Kidney (tissue), 14 donors: ENCODE data around the gene RER1. TPM values are rescaled to one million over a fixed set of nuclear protein-coding genes. Genes with fewer than 3 reads are reported as not detected.

Experiments
- DNase-seq, 5 donors: peaks; one replicate each; pipeline ENCODE4 v3.0.0-alpha.2; 2013 to 2020
- FAIRE-seq: peaks from 2 replicates; lab custom pipeline; 2012; peaks lifted over from hg19 to GRCh38; lab: Jason Lieb, UNC
- H3K27ac ChIP-seq, 2 donors: one replicate each; pipeline ENCODE4 v1.7.0; 2013; ENCODE audit warnings: low read depth in 2 of 2, low read length in 2 of 2, inconsistent platforms in 1 of 2
- H3K27me3 ChIP-seq: one replicate; pipeline ENCODE4 v1.7.1; 2013; ENCODE audit warnings: low read length, inconsistent platforms; ENCODE audit not compliant: control insufficient read depth, insufficient read depth
- H3K36me3 ChIP-seq, 3 donors: one replicate each; pipeline versions ENCODE4 v1.7.0 to v1.7.1; 2013; ENCODE audit warnings: low read length in 3 of 3, control low read depth in 1 of 3, inconsistent platforms in 1 of 3; ENCODE audit not compliant: insufficient read depth in 3 of 3, control insufficient read depth in 2 of 3
- H3K4me1 ChIP-seq, 3 donors: one replicate each; pipeline versions ENCODE4 v1.7.0 to v1.7.1; 2013; ENCODE audit warnings: low read length in 3 of 3, inconsistent platforms in 1 of 3, low read depth in 1 of 3; ENCODE audit not compliant: control insufficient read depth in 2 of 3, insufficient read depth in 2 of 3
- H3K4me3 ChIP-seq, 3 donors: one replicate each; pipeline versions ENCODE4 v1.7.0 to v1.8.1; 2013; ENCODE audit warnings: low read length in 3 of 3, control low read depth in 1 of 3, inconsistent platforms in 1 of 3
- H3K9ac ChIP-seq, 3 donors: one replicate each; pipeline versions ENCODE4 v1.7.0 to v1.7.1; 2013; ENCODE audit warnings: low read length in 3 of 3, control low read depth in 1 of 3, inconsistent platforms in 1 of 3
- H3K9me3 ChIP-seq, 3 donors: one replicate each; pipeline versions ENCODE4 v1.7.0 to v1.7.1; 2013; ENCODE audit warnings: low read length in 3 of 3, control low read depth in 1 of 3, inconsistent platforms in 1 of 3; ENCODE audit not compliant: control insufficient read depth in 2 of 3, insufficient read depth in 1 of 3
- intact Hi-C: fragments of 100-400 bp; cut with DNase I; formaldehyde crosslinking; loops from one replicate; pipeline ENCODE4 v1.11.1; 2022
- polyA plus RNA-seq: library from polyadenylated mRNA; stranded (reverse); fragments of 350-450 nt; fragmentation: Illumina TruSeq; extraction: RNeasy Lipid Tissue Mini Kit (QIAGEN cat#74804); gene quantifications from one replicate; pipeline ENCODE4 v1.2.3, GENCODE V29; 2014; ENCODE audit warnings: low read depth, low replicate concordance; ENCODE audit not compliant: insufficient read depth
- total RNA-seq: library from RNA; stranded (reverse); fragmentation: NEBNext Ultra II Directional; extraction: Animal tissue kit (Norgen Biotek cat#: 25700); gene quantifications from one replicate; pipeline ENCODE4 v1.2.1, GENCODE V29; 2021
- TF ChIP-seq, protein P1 (sequence below): IDR thresholded peaks from 3 replicates; pipeline ENCODE4 v1.5.1; 2012; ENCODE audit warnings: mild to moderate bottlenecking, moderate library complexity, borderline replicate concordance; ENCODE audit not compliant: insufficient read depth; ENCODE audit errors: extremely low read depth
- donor health status: control.
- donor health status: control.
- donor health status: control.
- donor health status: control.
- donor health status: control.
- donor health status: DM: yes; HTN: yes; CAD: no.
- donor health status: Normal renal cell carcinoma (clear cell type).

RER1 gene
- total and polyA plus RNA-seq, 2 donors from 2014 or later = 158 to 162 TPM

DNA sequence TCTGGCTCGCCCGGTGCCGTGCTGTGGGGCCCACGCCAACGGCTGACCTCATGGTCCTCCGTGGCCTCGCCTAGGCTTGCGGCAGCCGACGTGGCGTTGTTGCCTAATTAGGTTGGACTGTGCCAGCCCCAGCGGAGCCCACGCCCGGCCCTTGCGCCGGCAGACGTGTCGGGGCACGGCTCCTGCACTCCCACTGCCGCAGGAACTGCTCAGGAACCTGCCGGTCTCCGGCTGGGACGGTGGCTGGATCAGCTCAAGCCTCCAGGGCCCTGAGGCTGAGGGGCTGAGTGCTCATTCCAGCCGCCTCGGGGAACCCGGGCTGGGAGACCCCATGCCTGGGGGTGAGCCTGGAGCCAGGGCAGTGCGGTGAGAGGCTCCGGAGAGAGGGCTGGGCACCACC lies 36.8 kb downstream of the RER1 start:
- peaks cover 0 to 2% (median 0%) of the 10 kb centered on the region in 3 donors for H3K9me3 ChIP-seq
- intact Hi-C loops = no loop called here
- no peaks in the 10 kb centered on the region for H3K36me3 ChIP-seq
- no peak overlapping the region for H3K27ac ChIP-seq
- no peaks in the 10 kb centered on the region for H3K4me1 ChIP-seq
- H3K9ac ChIP-seq = no peak overlapping the region
- FAIRE-seq (no peak), DNase-seq (no peak)
- TF ChIP-seq, protein P1, sequence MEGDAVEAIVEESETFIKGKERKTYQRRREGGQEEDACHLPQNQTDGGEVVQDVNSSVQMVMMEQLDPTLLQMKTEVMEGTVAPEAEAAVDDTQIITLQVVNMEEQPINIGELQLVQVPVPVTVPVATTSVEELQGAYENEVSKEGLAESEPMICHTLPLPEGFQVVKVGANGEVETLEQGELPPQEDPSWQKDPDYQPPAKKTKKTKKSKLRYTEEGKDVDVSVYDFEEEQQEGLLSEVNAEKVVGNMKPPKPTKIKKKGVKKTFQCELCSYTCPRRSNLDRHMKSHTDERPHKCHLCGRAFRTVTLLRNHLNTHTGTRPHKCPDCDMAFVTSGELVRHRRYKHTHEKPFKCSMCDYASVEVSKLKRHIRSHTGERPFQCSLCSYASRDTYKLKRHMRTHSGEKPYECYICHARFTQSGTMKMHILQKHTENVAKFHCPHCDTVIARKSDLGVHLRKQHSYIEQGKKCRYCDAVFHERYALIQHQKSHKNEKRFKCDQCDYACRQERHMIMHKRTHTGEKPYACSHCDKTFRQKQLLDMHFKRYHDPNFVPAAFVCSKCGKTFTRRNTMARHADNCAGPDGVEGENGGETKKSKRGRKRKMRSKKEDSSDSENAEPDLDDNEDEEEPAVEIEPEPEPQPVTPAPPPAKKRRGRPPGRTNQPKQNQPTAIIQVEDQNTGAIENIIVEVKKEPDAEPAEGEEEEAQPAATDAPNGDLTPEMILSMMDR = no peak
- H3K27me3 ChIP-seq = no peaks in the 10 kb centered on the region
- no peak overlapping the region for H3K4me3 ChIP-seq

DNA sequence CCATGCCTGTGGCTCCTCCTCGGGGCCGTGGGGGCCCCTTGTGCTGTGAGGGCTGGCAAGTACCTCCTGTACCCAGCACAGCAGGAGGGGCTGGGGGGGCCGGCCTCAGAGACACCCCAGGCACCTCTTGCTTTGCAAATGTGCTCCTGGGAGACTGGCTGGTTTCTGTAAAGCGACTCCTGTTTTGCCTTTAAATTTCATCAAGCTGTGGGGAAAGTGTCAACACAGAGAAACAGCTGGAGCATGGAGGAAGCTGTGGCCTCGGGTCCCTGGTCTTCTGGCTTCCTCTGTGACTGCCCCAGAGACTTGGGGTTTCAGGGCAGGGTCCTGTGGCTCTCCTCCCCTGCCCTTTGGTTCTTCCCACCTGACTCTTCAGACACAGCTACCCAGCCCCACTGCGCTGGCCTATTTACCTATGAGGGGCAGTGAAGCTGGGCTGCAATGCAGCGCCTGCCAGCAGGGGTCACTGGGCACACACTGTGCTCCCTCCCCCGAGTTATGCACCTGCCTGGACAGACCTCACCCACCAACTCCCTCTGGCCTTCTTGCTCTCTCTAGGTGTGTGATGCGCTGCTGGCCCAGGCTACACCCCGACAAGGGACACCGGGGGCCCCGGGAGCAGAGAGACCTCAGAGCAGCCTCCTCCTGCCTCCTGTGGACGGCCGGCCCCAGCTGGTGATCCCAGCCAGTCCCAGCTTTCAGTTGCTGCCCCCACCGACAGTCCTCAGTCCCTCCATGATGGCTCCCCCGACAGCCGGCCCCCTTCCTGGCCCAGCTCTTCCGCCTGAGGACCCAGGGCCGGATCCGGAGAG lies 38.3 kb downstream of the RER1 start:
- DNase-seq (no peak), FAIRE-seq (no peak)
- H3K27me3 ChIP-seq = no peaks in the 10 kb centered on the region
- H3K4me1 ChIP-seq = no peaks in the 10 kb centered on the region
- TF ChIP-seq, protein P1 = no peak
- H3K9ac ChIP-seq = no peak overlapping the region
- H3K36me3 ChIP-seq = no peaks in the 10 kb centered on the region
- intact Hi-C loops = no loop called here
- no peak overlapping the region for H3K4me3 ChIP-seq
- H3K27ac ChIP-seq = no peak overlapping the region
- no peaks in the 10 kb centered on the region for H3K9me3 ChIP-seq

DNA sequence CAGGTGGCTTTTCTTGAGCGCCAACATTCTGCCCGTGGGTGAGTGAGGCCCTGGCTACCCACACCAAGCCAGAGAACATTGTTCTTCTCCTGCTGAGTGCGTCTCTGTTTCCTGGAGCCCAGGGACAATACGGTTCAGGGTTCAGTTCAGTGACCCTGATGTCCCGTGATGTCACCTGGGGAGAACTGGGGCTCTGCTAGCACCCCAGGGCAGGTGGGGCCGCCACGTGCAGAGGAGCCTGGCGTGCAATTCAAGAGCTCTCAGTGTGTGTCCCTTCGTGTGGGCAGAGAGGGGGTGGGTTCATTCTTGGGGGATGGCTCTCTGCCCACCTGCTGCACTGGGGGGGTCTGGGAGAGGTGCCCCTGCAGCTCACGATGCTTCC lies 38.9 kb downstream of the RER1 start:
- Histone ChIP-seq H3K27ac (no peak overlapping the region), H3K36me3 (no peaks in the 10 kb centered on the region), H3K9me3 (no peaks in the 10 kb centered on the region), H3K9ac (no peak overlapping the region), H3K27me3 (no peaks in the 10 kb centered on the region), H3K4me3 (no peak overlapping the region), H3K4me1 (no peaks in the 10 kb centered on the region)
- DNase-seq = no peak
- FAIRE-seq = no peak
- intact Hi-C loops = no loop called here
- TF ChIP-seq, protein P1 = no peak
